ENCODE results near the gene ITPKB.

GRCh38 chr1:226670073-226670472 lies 69.0 kb downstream of the ITPKB start:
- TF ChIP-seq CTCF (IDR thresholded peaks at IDR 0.05), result no peak
- no peak for TF ChIP-seq POLR2A (IDR thresholded peaks at IDR 0.05)
- TF ChIP-seq EP300 (IDR thresholded peaks at IDR 0.05), result no peak

Measured in ovary (tissue), 3 donors.